ENCODE results near the gene TNFRSF14.

DNA sequence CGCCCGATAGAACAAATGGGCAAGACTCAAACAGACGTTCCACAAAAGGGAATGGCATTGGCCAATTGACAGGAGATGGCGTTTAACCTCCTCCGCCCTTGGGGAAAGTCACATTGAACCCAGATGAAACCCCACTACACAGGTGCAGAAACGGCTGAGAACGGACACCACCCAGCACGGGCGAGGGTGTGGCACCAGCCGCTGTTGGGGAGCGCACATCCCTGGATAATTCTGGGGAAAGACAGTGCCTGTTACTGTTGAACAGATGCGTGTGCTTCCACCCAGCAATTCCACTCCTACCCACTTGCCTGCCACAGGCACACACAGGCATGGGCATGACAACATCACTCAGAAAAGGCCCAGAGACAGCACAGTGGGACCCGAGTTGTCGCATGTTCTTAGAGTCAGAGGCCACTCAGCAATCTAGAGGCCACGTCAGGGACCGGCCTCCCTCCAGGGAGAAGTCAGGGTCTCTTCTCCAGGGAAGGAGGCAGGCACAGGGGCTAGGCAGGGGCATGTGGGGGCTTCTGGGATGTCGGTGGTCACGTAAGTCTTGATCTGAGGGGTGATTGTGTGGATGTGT is 45.6 kb downstream of the TNFRSF14 start:
- TF ChIP-seq STAT1 (IDR thresholded peaks at IDR 0.05; ENCODE audit: unreplicated experiment) (no peak), EZH2phosphoT487 (IDR thresholded peaks at IDR 0.05; ENCODE audit: unreplicated experiment) (no peak), POLR2AphosphoS5 (IDR thresholded peaks at IDR 0.05; ENCODE audit: low read depth) (no peak), EZH2 (IDR thresholded peaks at IDR 0.05; ENCODE audit: low read depth, unreplicated experiment) (no peak), JUNB (IDR thresholded peaks at IDR 0.05; ENCODE audit: unreplicated experiment) (no peak), ZNF331 (CRISPR knock-in tag; IDR thresholded peaks at IDR 0.05; ENCODE audit: low read depth) (no peak), CREB1 (CRISPR knock-in tag; IDR thresholded peaks at IDR 0.05; ENCODE audit: low read depth) (no peak)
- TF ChIP-seq, protein P1, sequence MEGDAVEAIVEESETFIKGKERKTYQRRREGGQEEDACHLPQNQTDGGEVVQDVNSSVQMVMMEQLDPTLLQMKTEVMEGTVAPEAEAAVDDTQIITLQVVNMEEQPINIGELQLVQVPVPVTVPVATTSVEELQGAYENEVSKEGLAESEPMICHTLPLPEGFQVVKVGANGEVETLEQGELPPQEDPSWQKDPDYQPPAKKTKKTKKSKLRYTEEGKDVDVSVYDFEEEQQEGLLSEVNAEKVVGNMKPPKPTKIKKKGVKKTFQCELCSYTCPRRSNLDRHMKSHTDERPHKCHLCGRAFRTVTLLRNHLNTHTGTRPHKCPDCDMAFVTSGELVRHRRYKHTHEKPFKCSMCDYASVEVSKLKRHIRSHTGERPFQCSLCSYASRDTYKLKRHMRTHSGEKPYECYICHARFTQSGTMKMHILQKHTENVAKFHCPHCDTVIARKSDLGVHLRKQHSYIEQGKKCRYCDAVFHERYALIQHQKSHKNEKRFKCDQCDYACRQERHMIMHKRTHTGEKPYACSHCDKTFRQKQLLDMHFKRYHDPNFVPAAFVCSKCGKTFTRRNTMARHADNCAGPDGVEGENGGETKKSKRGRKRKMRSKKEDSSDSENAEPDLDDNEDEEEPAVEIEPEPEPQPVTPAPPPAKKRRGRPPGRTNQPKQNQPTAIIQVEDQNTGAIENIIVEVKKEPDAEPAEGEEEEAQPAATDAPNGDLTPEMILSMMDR (conservative IDR thresholded peaks at IDR 0.05; ENCODE audit: low read depth in 2 of 2), result no peak
- TF ChIP-seq, protein P2, sequence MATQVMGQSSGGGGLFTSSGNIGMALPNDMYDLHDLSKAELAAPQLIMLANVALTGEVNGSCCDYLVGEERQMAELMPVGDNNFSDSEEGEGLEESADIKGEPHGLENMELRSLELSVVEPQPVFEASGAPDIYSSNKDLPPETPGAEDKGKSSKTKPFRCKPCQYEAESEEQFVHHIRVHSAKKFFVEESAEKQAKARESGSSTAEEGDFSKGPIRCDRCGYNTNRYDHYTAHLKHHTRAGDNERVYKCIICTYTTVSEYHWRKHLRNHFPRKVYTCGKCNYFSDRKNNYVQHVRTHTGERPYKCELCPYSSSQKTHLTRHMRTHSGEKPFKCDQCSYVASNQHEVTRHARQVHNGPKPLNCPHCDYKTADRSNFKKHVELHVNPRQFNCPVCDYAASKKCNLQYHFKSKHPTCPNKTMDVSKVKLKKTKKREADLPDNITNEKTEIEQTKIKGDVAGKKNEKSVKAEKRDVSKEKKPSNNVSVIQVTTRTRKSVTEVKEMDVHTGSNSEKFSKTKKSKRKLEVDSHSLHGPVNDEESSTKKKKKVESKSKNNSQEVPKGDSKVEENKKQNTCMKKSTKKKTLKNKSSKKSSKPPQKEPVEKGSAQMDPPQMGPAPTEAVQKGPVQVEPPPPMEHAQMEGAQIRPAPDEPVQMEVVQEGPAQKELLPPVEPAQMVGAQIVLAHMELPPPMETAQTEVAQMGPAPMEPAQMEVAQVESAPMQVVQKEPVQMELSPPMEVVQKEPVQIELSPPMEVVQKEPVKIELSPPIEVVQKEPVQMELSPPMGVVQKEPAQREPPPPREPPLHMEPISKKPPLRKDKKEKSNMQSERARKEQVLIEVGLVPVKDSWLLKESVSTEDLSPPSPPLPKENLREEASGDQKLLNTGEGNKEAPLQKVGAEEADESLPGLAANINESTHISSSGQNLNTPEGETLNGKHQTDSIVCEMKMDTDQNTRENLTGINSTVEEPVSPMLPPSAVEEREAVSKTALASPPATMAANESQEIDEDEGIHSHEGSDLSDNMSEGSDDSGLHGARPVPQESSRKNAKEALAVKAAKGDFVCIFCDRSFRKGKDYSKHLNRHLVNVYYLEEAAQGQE (IDR thresholded peaks at IDR 0.05; ENCODE audit: unreplicated experiment), result no peak
- TF ChIP-seq, protein P3, sequence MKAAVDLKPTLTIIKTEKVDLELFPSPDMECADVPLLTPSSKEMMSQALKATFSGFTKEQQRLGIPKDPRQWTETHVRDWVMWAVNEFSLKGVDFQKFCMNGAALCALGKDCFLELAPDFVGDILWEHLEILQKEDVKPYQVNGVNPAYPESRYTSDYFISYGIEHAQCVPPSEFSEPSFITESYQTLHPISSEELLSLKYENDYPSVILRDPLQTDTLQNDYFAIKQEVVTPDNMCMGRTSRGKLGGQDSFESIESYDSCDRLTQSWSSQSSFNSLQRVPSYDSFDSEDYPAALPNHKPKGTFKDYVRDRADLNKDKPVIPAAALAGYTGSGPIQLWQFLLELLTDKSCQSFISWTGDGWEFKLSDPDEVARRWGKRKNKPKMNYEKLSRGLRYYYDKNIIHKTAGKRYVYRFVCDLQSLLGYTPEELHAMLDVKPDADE (IDR thresholded peaks at IDR 0.05), result no peak
